Neural progenitor cell (in vitro differentiated cells): Measurements from ENCODE around the gene RPS6KA5.

Experiments
- EZH2 ChIP-seq: fragments of 200-600 bp; sonication (generic); IDR thresholded peaks from 2 replicates; pipeline ENCODE4 v1.6.1; 2017; ENCODE audit warnings: antibody characterized with exemption, mild to moderate bottlenecking, moderate library complexity
- EZH2phosphoT487 ChIP-seq: fragments of 200-600 bp; sonication (generic); IDR thresholded peaks from 2 replicates; pipeline ENCODE4 v1.6.1; 2017; ENCODE audit warnings: antibody characterized with exemption
- TF ChIP-seq, protein P1 (sequence below): fragments of 200-600 bp; sonication (generic); IDR thresholded peaks from 2 replicates; pipeline ENCODE4 v1.5.1; 2017; ENCODE audit warnings: antibody characterized with exemption, mild to moderate bottlenecking

DNA sequence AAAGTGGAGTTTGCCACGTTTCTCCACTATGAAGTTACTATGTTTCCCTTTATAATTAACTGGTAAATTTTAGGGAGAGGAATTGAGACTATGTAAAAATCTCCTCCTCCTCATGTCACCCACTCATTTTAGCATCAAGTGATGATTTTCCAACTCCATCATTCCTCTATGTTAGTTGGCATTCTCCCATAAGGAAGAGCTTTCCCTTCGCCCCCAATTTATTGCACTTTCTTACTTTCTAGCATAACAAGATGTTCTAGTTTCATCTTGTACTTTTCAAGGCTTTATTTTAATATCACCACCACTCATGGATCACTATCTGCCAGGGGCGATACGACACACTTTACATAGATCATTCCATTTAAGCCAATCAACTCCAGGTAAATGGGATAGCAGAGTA is 97.1 kb downstream of the RPS6KA5 start:
- TF ChIP-seq, protein P1, sequence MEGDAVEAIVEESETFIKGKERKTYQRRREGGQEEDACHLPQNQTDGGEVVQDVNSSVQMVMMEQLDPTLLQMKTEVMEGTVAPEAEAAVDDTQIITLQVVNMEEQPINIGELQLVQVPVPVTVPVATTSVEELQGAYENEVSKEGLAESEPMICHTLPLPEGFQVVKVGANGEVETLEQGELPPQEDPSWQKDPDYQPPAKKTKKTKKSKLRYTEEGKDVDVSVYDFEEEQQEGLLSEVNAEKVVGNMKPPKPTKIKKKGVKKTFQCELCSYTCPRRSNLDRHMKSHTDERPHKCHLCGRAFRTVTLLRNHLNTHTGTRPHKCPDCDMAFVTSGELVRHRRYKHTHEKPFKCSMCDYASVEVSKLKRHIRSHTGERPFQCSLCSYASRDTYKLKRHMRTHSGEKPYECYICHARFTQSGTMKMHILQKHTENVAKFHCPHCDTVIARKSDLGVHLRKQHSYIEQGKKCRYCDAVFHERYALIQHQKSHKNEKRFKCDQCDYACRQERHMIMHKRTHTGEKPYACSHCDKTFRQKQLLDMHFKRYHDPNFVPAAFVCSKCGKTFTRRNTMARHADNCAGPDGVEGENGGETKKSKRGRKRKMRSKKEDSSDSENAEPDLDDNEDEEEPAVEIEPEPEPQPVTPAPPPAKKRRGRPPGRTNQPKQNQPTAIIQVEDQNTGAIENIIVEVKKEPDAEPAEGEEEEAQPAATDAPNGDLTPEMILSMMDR, result no peak
- TF ChIP-seq EZH2phosphoT487, result no peak
- TF ChIP-seq EZH2, result no peak
